Calu3 (cell line): ENCODE measurements around the gene H2AZ1. TPM values are rescaled to one million over a fixed set of nuclear protein-coding genes. Genes with fewer than 3 reads are reported as not detected.

Source experiments
- BruUV-seq: library from RNA; stranded (reverse); fragments of 400-500 nt; replicated peaks from 2 replicates; lab custom pipeline; 2021; lab: Mats Ljungman, UMichigan
- CTCF ChIA-PET: fragments of 300-600 bp; sonication (Branson Sonifier 250); formaldehyde crosslinking; loops from one replicate; lab custom pipeline; 2022; ENCODE audit warnings: antibody characterized with exemption; lab: Charles Lee
- DNase-seq: peaks from one replicate; pipeline ENCODE4 v3.0.0; 2022
- H3K27ac Mint-ChIP-seq: one replicate; pipeline ENCODE4 v1.8.0; 2022; ENCODE audit warnings: mixed read lengths; ENCODE audit not compliant: unreplicated experiment
- H3K27me3 Mint-ChIP-seq: one replicate; pipeline ENCODE4 v1.8.0; 2022; ENCODE audit warnings: mixed read lengths; ENCODE audit not compliant: unreplicated experiment
- H3K36me3 Mint-ChIP-seq: one replicate; pipeline ENCODE4 v1.8.0; 2022; ENCODE audit warnings: mild to moderate bottlenecking, moderate library complexity, mixed read lengths; ENCODE audit not compliant: insufficient read depth, unreplicated experiment
- H3K4me1 Mint-ChIP-seq: one replicate; pipeline ENCODE4 v1.8.0; 2022; ENCODE audit warnings: mild to moderate bottlenecking, low read depth, mixed read lengths; ENCODE audit not compliant: unreplicated experiment
- H3K4me3 Mint-ChIP-seq: one replicate; pipeline ENCODE4 v1.8.0; 2022; ENCODE audit warnings: mild to moderate bottlenecking, low read depth, moderate library complexity, mixed read lengths; ENCODE audit not compliant: unreplicated experiment
- H3K9me3 Mint-ChIP-seq: one replicate; pipeline ENCODE4 v1.8.0; 2022; ENCODE audit warnings: low read depth, mixed read lengths; ENCODE audit not compliant: unreplicated experiment
- intact Hi-C: fragments of 100-400 bp; cut with micrococcal nuclease; formaldehyde crosslinking; loops from one replicate; pipeline ENCODE4 v1.10.0; 2022; ENCODE audit not compliant: unreplicated experiment
- total RNA-seq: library from RNA; stranded (reverse); gene quantifications from 2 replicates; pipeline ENCODE4 v1.2.3, GENCODE V29; 2022
- TF ChIP-seq, protein P1 (sequence below): fragments of 200-600 bp; IDR thresholded peaks from one replicate; pipeline ENCODE4 v1.8.0; 2022; ENCODE audit warnings: antibody characterized with exemption; ENCODE audit not compliant: unreplicated experiment

The H2AZ1 gene
- total RNA-seq, 1 experiment from 2014 or later = 380 TPM

DNA sequence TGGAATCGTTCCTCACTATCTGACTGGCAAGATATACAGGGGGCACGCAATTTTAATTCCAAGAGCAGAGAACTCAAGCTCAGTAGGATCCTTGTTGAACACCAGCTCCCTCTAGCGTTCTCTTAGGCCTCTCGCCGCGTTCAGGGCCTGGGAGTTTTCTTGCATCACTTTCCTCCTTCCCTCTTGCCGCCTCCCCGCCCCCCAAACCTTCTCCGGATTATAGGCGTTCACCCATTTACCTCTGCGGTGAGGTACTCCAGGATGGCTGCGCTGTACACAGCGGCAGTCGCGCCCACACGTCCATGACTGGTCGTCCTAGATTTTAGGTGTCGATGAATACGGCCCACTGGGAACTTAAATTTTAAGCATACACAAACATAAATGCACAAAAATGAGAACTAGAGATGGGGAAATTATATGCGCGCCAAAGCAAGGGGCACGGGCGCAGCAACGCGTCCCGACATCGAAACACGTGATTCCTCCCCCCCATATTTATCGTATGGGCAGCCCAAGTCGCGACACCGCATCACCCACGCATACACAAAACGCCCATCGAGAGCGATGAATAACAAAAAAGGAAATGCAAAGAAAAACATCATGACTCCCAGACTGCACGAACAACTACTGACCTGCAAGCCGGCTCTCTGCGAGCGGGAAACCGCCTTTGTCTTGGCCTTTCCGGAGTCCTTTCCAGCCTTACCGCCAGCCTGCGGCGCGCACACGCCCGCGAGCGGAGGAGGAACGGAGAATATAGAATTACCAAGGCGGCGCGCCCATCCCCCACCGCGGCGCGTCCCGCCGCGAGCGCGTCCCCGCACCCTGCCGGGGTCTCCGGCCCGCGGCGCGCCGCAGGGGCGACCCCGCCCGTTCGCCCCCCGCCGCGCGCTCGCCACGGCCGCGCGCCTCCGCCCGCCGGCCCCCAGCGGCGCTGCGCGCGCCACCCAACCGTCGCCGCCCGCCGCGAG, 759 bp downstream of the H2AZ1 start:
- no TSS peak for BruUV-seq
- no peaks in the 10 kb centered on the region for H3K9me3 Mint-ChIP-seq
- TF ChIP-seq, protein P1, sequence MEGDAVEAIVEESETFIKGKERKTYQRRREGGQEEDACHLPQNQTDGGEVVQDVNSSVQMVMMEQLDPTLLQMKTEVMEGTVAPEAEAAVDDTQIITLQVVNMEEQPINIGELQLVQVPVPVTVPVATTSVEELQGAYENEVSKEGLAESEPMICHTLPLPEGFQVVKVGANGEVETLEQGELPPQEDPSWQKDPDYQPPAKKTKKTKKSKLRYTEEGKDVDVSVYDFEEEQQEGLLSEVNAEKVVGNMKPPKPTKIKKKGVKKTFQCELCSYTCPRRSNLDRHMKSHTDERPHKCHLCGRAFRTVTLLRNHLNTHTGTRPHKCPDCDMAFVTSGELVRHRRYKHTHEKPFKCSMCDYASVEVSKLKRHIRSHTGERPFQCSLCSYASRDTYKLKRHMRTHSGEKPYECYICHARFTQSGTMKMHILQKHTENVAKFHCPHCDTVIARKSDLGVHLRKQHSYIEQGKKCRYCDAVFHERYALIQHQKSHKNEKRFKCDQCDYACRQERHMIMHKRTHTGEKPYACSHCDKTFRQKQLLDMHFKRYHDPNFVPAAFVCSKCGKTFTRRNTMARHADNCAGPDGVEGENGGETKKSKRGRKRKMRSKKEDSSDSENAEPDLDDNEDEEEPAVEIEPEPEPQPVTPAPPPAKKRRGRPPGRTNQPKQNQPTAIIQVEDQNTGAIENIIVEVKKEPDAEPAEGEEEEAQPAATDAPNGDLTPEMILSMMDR = peak; percentile 67
- no peaks in the 10 kb centered on the region for H3K27me3 Mint-ChIP-seq
- peak; percentile 89 for DNase-seq
- no peak overlapping the region for H3K4me3 Mint-ChIP-seq
- intact Hi-C loops = loop anchor here (5.0 kb wide), 2 partner anchors 52 to 132 kb away; partner anchors contain the start of gene DAPP1
- H3K27ac Mint-ChIP-seq = no peak overlapping the region
- H3K36me3 Mint-ChIP-seq = peaks cover 27% of the 10 kb centered on the region
- CTCF ChIA-PET = interaction anchor here (0.7 to 1.5 kb wide), 4 partner anchors 28 to 487 kb away, joined by 3 to 7 read pairs (median 4); no protein-coding TSS in a partner anchor
- no peaks in the 10 kb centered on the region for H3K4me1 Mint-ChIP-seq

DNA sequence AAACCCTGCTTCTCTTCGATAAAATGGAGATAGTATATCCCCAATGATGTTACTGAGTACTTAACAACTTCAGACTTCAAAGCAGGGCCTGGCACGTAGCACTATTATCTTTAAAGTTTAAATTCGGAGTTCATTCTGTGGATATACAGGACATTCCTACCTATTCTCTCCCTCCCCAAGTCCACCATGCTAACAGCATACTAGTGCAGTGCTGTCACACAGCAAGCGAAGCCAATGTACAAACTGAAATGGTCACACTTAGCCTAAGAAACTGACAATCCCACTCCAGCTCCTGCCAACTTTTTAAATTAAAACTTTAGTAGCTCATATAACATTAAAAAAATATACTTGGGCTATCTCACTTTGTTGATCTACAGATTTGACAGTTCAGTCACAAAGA, 2.5 kb downstream of the H2AZ1 start:
- DNase-seq = no peak
- Mint-ChIP-seq H3K9me3 (no peaks in the 10 kb centered on the region), H3K27me3 (no peaks in the 10 kb centered on the region), H3K4me3 (peak overlapping the region; percentile 94), H3K4me1 (peaks cover 6% of the 10 kb centered on the region), H3K27ac (no peak overlapping the region), H3K36me3 (peaks cover 33% of the 10 kb centered on the region)
- intact Hi-C loops = loop anchor here (5.0 kb wide), 2 partner anchors 50 to 130 kb away; partner anchors contain the start of gene DAPP1
- BruUV-seq = no TSS peak
- CTCF ChIA-PET = no interaction called here
- TF ChIP-seq, protein P1 = no peak

DNA sequence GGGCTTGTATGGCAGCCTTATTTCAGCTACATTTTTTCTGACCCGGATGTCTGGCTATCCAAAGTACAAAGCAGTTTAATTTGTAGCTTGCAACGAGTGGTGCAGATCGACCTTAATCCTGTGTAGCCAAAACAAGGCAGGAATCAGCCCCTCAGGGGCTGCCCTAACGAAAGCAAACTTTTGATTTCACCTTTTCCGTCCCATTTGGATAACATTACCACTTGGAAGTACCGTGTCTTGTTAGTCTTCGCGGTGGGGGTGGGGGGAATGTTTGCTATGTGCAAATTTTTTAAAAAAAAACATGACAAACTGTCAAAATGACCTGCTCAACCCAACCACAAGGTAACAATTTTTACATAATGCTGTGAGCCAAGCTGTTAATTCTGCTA, 2.9 kb downstream of the H2AZ1 start:
- no peak for DNase-seq
- Mint-ChIP-seq H3K4me3 (peak overlapping the region; percentile 94), H3K9me3 (no peaks in the 10 kb centered on the region), H3K27ac (peak overlapping the region; percentile 76), H3K36me3 (peaks cover 33% of the 10 kb centered on the region), H3K27me3 (no peaks in the 10 kb centered on the region), H3K4me1 (peaks cover 6% of the 10 kb centered on the region)
- CTCF ChIA-PET = no interaction called here
- intact Hi-C loops = loop anchor here (5.0 kb wide), 2 partner anchors 50 to 130 kb away; partner anchors contain the start of gene DAPP1
- TF ChIP-seq, protein P1 = no peak
- BruUV-seq = no TSS peak

DNA sequence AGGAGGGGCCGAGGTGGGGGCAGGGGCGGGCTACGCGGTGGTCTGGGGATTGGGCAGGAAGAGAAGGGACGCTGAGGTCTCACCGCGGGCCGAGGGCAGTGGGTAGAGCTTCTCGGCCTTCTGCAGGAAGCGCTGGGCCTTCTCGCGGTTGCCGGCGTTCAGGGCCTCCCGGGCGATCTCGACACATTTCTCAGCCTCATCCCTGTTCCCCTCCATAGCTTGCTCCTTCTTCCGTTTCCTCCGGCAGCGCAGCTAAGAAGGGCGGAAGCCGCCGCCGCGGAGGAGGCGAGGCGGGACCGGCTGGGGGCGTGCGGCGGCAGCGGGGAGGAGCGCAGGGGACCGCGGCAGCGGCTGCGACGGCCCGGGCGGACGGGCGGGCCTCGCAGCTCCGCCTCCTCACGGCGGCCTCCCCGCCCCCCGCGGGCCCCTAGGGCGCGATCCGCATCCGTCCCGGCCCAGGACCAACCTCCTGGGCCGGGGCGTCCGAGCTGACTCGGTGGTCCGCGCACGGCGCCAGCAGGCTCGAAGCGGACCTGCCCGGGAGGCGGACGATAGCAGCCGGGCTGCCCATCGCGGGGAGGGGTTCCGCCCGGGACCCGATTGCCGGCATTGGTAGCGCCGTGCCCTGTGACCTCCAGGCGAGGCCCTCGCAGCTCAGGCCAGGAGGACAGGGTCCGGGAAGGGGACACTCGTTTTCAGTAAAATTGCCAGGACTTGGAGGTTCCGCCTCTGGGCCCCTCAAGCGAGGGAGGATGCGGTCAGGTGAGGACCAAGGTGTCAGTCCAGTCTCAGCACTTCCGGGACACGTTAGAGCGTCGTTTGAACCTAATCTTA, 3.5 kb downstream of the H2AZ1 start, which contains the start of gene DNAJB14:
Gene DNAJB14, minus strand, starts transcription at position 263 of the 834 bp plus-strand sequence. Its CDS starts 47 bp downstream, at position 216.
- peaks cover 33% of the 10 kb centered on the region for H3K36me3 Mint-ChIP-seq
- TF ChIP-seq, protein P1 = no peak
- no peaks in the 10 kb centered on the region for H3K27me3 Mint-ChIP-seq
- H3K9me3 Mint-ChIP-seq = no peaks in the 10 kb centered on the region
- H3K4me3 Mint-ChIP-seq = peak within 1 kb of the TSS; percentile 94
- intact Hi-C loops = loop anchor here (5.0 kb wide), 2 partner anchors 49 to 129 kb away; partner anchors contain the start of gene DAPP1
- peaks cover 6% of the 10 kb centered on the region for H3K4me1 Mint-ChIP-seq
- no TSS peak for BruUV-seq
- peak; percentile 80 for DNase-seq
- H3K27ac Mint-ChIP-seq = peak within 1 kb of the TSS; percentile 94
- CTCF ChIA-PET = no interaction called here
